Measurements from ENCODE around the gene NAB1. TPM values are rescaled to one million over a fixed set of nuclear protein-coding genes. Genes with fewer than 3 reads are reported as not detected.

NAB1 gene
- 9.7 and 13.4 TPM in 2 replicates for polyA plus RNA-seq (2012; rRNA removed)
- 10.7 and 10.8 TPM in 2 replicates for polyA plus RNA-seq (2012; cell fraction: cytosol; rRNA removed)
- 20.6 and 30.1 TPM in 2 replicates for polyA plus RNA-seq (2012; cell fraction: nucleus; rRNA removed)

- no peaks in the 10 kb centered on the region for H3K27me3 ChIP-seq (ENCODE audit: insufficient read depth)
- TF ChIP-seq SIN3A (IDR thresholded peaks at IDR 0.05; ENCODE audit: borderline replicate concordance, low read depth, low read length) (peak; percentile 25; the same call in 1 of the 2 replicates), JUND (IDR thresholded peaks at IDR 0.05) (no peak), EP300 (IDR thresholded peaks at IDR 0.05; ENCODE audit: borderline replicate concordance in 1 of 2, low read depth in 1 of 2, low read length in 1 of 2) (no peak)
- H3K4me2 ChIP-seq: peak within 1 kb of the TSS; percentile 91
- H3K79me2 ChIP-seq (ENCODE audit: insufficient read depth): peaks cover 43% of the 10 kb centered on the region
- peaks cover 14 to 18% of the 10 kb centered on the region in 2 experiments; a peak in 3 of 4 replicates for H3K4me1 ChIP-seq (ENCODE audit: control insufficient read depth in 1 of 2, insufficient read depth in 2 of 2, low read depth in 1 of 2, low read length in 1 of 2)
- no peaks in the 10 kb centered on the region for H3K36me3 ChIP-seq (replicated peaks in 1 of 2; ENCODE audit: control insufficient read depth in 1 of 2, insufficient read depth in 2 of 2, low read length in 1 of 2)
- peak; percentile 82 for DNase-seq
- H3K27ac ChIP-seq (ENCODE audit: low read depth in 2 of 2, low read length in 1 of 2): peak within 1 kb of the TSS; percentile 60 to 89
- no peaks in the 10 kb centered on the region for H3K9me3 ChIP-seq
- no peaks in the 10 kb centered on the region for H3K9me2 ChIP-seq
- H3K4me3 ChIP-seq (ENCODE audit: low read depth in 2 of 2, low read length in 1 of 2): peak within 1 kb of the TSS; percentile 78 to 89
- peaks cover 24% of the 10 kb centered on the region for H3F3A ChIP-seq (replicated peaks; ENCODE audit: insufficient read depth)
- WGBS (ENCODE audit: low lambda C conversion rate): 0% methylated on average over 7 of the region's 95 CpGs
- ChIA-PET CTCF (interaction anchor here (1.1 to 1.4 kb wide), 3 partner anchors 11 to 30 kb away, joined by 3 to 6 read pairs (median 3); no protein-coding TSS in a partner anchor), POLR2A (interaction anchor here (0.6 to 1.7 kb wide), 3 partner anchors 12 to 791 kb away, joined by 4 read pairs; partner anchors contain the start of gene NEMP2)
- peaks cover 5% of the 10 kb centered on the region; the same call in 1 of the 2 replicates for H4K20me1 ChIP-seq (ENCODE audit: insufficient read depth)
- peak within 1 kb of the TSS; percentile 80 for H3K9ac ChIP-seq
- H2AFZ ChIP-seq (ENCODE audit: low read depth): peak within 1 kb of the TSS; percentile 84
These were observed at the start of gene NAB1 for GRCh38 chr2:190649035-190649797. NAB1 (plus strand) TSS chr2:190649083; CDS start chr2:190659177, 10,094 bp downstream.

DNA sequence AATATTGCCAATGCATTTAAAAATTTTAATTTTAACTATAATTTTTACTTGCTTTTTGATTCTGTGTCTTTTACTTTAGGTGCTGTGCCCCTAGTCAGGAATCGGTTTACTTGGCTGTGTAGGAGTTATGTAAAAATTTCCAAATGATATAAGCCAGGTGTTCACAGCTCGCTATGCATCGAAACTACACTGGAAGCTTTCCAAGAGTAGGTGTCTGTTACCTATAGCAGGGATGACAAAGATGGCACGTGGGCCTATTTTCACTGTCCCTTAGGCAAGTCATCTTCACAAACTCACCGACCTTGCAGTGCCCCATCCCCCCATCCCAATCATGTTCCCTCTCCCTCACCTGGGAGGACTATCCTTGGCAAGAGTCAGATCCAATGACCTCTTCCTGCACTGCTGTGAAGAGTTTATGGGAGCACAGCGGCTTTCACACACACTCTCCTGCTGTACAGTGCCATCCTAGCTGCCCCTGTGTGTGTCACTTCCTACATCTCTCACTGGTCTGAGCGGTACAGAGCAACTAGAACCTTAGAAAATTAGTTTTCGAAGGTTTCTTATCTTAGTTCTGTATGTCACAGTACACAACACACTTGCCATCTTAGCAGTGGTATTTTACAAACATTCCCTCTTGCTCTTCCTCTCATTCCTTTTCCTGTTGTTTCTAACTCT lies 49.2 kb upstream of the NAB1 start:
- H2AFZ ChIP-seq (ENCODE audit: low read depth): no peak overlapping the region
- 81% methylated on average over 8 of the region's 8 CpGs for WGBS (ENCODE audit: low lambda C conversion rate)
- CTCF ChIA-PET: no interaction called here
- H3K9me3 ChIP-seq: no peaks in the 10 kb centered on the region
- H3K27me3 ChIP-seq (ENCODE audit: insufficient read depth): no peaks in the 10 kb centered on the region
- POLR2A ChIA-PET: no interaction called here
- no peak overlapping the region for H3K4me2 ChIP-seq
- H3F3A ChIP-seq (replicated peaks; ENCODE audit: insufficient read depth): no peaks in the 10 kb centered on the region
- no peak overlapping the region for H3K9ac ChIP-seq
- H3K36me3 ChIP-seq (replicated peaks in 1 of 2; ENCODE audit: control insufficient read depth in 1 of 2, insufficient read depth in 2 of 2, low read length in 1 of 2): no peaks in the 10 kb centered on the region
- no peak overlapping the region for H3K4me3 ChIP-seq (ENCODE audit: low read depth in 2 of 2, low read length in 1 of 2)
- no peaks in the 10 kb centered on the region for H4K20me1 ChIP-seq (ENCODE audit: insufficient read depth)
- DNase-seq: no peak
- H3K4me1 ChIP-seq (ENCODE audit: control insufficient read depth in 1 of 2, insufficient read depth in 2 of 2, low read depth in 1 of 2, low read length in 1 of 2): no peaks in the 10 kb centered on the region; a peak in 1 of 4 replicates
- H3K79me2 ChIP-seq (ENCODE audit: insufficient read depth): no peaks in the 10 kb centered on the region
- H3K9me2 ChIP-seq: no peaks in the 10 kb centered on the region
- H3K27ac ChIP-seq (ENCODE audit: low read depth in 2 of 2, low read length in 1 of 2): no peak overlapping the region
- TF ChIP-seq NRF1 (IDR thresholded peaks at IDR 0.05; ENCODE audit: low read depth, low read length) (no peak), GABPA (IDR thresholded peaks at IDR 0.05; ENCODE audit: low read depth) (no peak), RAD21 (IDR thresholded peaks at IDR 0.05; ENCODE audit: low read length) (no peak), POLR2AphosphoS5 (IDR thresholded peaks at IDR 0.05; ENCODE audit: low read depth, low read length) (no peak), GATA2 (CRISPR knock-in tag; IDR thresholded peaks at IDR 0.05) (no peak), ELF1 (IDR thresholded peaks at IDR 0.05) (no peak), RFX5 (IDR thresholded peaks at IDR 0.05; ENCODE audit: low read length) (no peak), NFIC (IDR thresholded peaks at IDR 0.05; ENCODE audit: borderline replicate concordance) (no peak), SMC3 (IDR thresholded peaks at IDR 0.05; ENCODE audit: low read depth, low read length) (no peak), TEAD4 (IDR thresholded peaks at IDR 0.05; ENCODE audit: borderline replicate concordance, insufficient read depth) (no peak), CHD2 (IDR thresholded peaks at IDR 0.05; ENCODE audit: low read length, partially characterized antibody) (no peak), JUND (IDR thresholded peaks at IDR 0.05) (no peak), FOXM1 (IDR thresholded peaks at IDR 0.05; ENCODE audit: low read depth) (no peak), TAF1 (IDR thresholded peaks at IDR 0.05; ENCODE audit: borderline replicate concordance, low read depth, low read length) (no peak), RXRA (IDR thresholded peaks at IDR 0.05; ENCODE audit: borderline replicate concordance, low read depth) (no peak), RCOR1 (IDR thresholded peaks at IDR 0.05; ENCODE audit: low read length) (no peak)
- TF ChIP-seq, protein P1, sequence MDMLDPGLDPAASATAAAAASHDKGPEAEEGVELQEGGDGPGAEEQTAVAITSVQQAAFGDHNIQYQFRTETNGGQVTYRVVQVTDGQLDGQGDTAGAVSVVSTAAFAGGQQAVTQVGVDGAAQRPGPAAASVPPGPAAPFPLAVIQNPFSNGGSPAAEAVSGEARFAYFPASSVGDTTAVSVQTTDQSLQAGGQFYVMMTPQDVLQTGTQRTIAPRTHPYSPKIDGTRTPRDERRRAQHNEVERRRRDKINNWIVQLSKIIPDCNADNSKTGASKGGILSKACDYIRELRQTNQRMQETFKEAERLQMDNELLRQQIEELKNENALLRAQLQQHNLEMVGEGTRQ (IDR thresholded peaks at IDR 0.05; ENCODE audit: borderline replicate concordance, low read depth, low read length): no peak
- TF ChIP-seq, protein P2, sequence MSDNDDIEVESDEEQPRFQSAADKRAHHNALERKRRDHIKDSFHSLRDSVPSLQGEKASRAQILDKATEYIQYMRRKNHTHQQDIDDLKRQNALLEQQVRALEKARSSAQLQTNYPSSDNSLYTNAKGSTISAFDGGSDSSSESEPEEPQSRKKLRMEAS (IDR thresholded peaks at IDR 0.05; ENCODE audit: low read depth): no peak
- TF ChIP-seq, protein P3, sequence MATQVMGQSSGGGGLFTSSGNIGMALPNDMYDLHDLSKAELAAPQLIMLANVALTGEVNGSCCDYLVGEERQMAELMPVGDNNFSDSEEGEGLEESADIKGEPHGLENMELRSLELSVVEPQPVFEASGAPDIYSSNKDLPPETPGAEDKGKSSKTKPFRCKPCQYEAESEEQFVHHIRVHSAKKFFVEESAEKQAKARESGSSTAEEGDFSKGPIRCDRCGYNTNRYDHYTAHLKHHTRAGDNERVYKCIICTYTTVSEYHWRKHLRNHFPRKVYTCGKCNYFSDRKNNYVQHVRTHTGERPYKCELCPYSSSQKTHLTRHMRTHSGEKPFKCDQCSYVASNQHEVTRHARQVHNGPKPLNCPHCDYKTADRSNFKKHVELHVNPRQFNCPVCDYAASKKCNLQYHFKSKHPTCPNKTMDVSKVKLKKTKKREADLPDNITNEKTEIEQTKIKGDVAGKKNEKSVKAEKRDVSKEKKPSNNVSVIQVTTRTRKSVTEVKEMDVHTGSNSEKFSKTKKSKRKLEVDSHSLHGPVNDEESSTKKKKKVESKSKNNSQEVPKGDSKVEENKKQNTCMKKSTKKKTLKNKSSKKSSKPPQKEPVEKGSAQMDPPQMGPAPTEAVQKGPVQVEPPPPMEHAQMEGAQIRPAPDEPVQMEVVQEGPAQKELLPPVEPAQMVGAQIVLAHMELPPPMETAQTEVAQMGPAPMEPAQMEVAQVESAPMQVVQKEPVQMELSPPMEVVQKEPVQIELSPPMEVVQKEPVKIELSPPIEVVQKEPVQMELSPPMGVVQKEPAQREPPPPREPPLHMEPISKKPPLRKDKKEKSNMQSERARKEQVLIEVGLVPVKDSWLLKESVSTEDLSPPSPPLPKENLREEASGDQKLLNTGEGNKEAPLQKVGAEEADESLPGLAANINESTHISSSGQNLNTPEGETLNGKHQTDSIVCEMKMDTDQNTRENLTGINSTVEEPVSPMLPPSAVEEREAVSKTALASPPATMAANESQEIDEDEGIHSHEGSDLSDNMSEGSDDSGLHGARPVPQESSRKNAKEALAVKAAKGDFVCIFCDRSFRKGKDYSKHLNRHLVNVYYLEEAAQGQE (IDR thresholded peaks at IDR 0.05; ENCODE audit: low read depth, low read length): no peak

Data from SK-N-SH (cell line).